Regular cardiac myocyte (primary cell): ENCODE data around the gene SERINC5. TPM values are rescaled to one million over a fixed set of nuclear protein-coding genes. Genes with fewer than 3 reads are reported as not detected.

Experiments used
- total RNA-seq: library from RNA; depleted of rRNA; stranded (reverse); fragments of >200 nt; gene quantifications from 2 replicates; pipeline ENCODE4 v1.2.3, GENCODE V29; 2014

SERINC5 gene
- 12.7 and 27.1 TPM in 2 replicates for total RNA-seq

GRCh38 chr5:80255811-80256712, at the start of gene SERINC5:
TSS of gene SERINC5 (minus strand) at chr5:80256048. CDS start at chr5:80255922, 126 bp downstream.

Other genes with a start within 250 kb of the SERINC5 start
- gene THBS4, start 220.7 kb downstream of the SERINC5 start, total RNA-seq: 0.38 and 1.1 TPM in 2 replicates
- not detected in 2 replicates for gene SPZ1, start 64.0 kb upstream of the SERINC5 start, total RNA-seq
- 26.1 and 32.7 TPM in 2 replicates for gene ZFYVE16, start 152.0 kb upstream of the SERINC5 start, total RNA-seq
- 3.8 and 7.0 TPM in 2 replicates for gene FAM151B, start 232.1 kb upstream of the SERINC5 start, total RNA-seq